GM21786 (cell line): Measurements from ENCODE around the gene ADGRA1.
"Not testable (repeated sequence)": the region's sequence is repeated elsewhere in the genome, so short reads cannot be mapped to it uniquely, and the experiment has no call there.

Source experiments
- ATAC-seq: cut with Tn5 transposase; IDR thresholded peaks from one replicate; pipeline ENCODE4 v1.9.1; 2021; ENCODE audit not compliant: unreplicated experiment

The ADGRA1 gene

GRCh38 chr10:133141144-133141957 lies 53.6 kb downstream of the ADGRA1 start:
- no peak for ATAC-seq

DNA sequence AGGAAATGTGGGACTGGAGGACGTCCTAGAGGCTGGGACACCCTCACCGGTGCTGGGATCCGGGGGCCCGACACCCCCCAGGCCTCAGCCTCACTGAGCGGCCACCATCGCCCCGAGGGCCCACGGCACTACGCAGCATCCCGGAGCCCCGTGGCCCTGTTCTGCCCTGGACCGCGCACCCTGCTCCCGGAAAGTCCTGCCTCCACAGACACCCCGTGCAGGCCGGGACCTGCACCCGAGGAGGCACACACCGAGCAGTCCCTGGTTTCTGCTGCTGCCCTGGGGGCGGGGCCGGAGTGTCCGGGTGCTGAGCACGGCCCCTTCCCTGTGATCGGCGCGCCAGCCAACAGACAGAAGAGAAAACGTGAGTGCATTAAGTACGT lies 54.2 kb downstream of the ADGRA1 start:
- ATAC-seq: no peak

- ATAC-seq: no peak
Measured at GRCh38 chr10:133142523-133143199, 54.9 kb downstream of the ADGRA1 start.

DNA sequence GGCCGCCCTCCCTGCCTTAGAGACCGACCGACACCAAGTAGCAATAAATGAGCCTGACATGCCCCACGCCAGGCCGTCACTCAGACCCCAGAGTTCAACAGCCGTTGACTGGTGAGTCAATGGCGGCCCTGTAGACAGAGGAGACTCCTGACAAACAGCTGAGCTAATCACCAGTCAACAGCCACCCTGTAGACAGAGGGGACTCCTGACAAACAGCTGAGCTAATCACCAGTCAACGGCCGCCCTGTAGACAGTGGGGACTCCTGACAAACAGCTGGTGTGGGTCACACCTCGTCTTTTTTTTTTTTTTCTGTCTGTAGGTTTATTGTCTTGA lies 55.4 kb downstream of the ADGRA1 start:
- ATAC-seq: no peak

DNA sequence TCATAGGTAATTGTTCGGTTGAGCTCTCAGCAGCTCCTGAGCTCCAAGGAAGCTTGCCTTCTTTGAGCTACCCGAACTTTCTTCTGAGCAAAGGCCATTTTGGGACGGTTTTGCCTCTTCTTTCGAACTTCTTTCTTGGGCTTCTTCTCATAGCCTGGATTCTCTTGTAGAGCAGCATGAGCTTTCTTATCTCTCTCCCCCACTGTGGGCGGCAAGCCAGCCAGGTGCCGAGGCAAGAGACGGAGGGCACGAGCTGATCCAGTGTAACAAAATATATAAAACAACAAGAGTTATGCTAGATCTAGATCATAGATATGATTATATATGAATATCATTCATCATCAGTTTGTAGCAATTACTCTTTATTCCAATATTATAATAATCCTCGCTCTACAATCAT lies 55.8 kb downstream of the ADGRA1 start:
- no peak for ATAC-seq

DNA sequence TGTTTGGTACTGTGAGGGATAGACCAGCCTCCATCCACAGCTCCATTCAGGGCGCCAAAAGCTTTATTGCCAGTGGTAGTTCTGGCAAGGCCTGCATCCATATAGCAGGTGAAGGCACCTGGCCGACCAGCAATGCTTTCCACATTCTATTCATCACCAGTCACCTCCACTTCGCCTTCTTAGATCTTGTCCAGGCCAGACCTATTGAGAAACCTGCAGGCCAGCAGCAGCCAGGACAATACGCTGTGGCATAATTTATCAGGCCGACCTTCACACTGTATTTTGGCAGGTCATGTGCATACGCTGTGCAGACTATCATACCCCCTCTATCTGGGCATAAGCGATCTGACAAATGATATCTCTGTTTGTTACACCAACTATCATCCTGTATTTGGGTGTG lies 57.0 kb downstream of the ADGRA1 start:
- ATAC-seq: no peak

DNA sequence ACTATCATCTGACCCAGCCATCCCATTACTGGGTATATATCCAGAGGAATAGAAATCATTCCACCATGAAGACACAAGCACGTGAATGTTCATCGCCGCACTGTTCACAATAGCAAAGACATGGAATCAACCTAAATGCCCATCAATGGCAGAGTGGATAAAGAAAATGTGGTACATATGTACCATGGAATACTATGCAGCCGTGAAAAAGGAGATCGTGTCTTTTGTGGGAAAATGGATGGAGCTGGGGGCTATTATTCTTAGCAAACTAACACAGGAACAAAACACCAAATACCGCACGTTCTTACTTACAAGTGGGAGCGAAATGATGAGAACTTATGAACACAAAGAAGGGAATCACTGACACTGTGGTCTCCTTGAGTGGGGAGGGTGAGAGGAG lies 62.5 kb downstream of the ADGRA1 start:
- no peak for ATAC-seq

DNA sequence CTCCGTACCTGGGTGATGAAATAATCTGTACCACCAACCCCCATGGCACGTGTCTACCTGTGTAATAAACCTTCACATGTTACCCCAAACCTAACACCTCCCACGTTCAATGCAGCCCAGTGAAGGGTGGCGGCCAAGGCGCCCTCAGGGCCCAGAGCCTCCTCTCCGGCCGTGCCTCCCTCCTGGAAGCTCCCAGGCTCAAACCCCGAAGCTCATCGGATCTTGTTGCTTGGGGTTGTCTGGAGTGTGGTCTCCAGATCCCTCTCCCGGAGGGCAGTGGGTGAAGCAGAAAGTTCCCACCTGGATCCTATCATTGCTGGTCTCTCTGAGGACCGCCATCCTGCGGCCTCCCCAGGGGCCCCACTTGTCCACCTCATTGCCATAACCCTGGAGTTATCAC lies 62.9 kb downstream of the ADGRA1 start:
- ATAC-seq: no peak

DNA sequence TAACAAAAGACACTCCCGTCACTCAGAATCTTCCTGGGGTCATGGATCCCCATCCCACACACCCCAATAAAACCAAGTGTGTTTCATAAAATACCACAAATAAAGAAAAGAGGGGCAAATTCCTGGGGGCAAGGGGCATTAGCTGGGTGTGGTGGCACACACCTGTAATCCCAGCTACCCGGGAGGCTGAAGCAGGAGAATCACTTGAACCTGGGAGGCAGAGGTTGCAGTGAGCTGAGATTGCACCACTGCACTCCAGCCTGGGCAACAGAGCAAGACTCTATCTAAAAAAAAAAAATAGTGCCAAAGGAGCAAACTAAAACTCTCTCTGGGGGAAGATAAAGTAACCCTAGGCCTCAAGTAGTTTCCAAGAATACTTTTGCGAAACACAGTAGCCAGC lies 63.3 kb downstream of the ADGRA1 start:
- ATAC-seq: not testable (repeated sequence)

GRCh38 chr10:133151543-133151972 lies 63.8 kb downstream of the ADGRA1 start:
- ATAC-seq: no peak

GRCh38 chr10:133154411-133154810 lies 66.7 kb downstream of the ADGRA1 start:
- ATAC-seq: no peak

DNA sequence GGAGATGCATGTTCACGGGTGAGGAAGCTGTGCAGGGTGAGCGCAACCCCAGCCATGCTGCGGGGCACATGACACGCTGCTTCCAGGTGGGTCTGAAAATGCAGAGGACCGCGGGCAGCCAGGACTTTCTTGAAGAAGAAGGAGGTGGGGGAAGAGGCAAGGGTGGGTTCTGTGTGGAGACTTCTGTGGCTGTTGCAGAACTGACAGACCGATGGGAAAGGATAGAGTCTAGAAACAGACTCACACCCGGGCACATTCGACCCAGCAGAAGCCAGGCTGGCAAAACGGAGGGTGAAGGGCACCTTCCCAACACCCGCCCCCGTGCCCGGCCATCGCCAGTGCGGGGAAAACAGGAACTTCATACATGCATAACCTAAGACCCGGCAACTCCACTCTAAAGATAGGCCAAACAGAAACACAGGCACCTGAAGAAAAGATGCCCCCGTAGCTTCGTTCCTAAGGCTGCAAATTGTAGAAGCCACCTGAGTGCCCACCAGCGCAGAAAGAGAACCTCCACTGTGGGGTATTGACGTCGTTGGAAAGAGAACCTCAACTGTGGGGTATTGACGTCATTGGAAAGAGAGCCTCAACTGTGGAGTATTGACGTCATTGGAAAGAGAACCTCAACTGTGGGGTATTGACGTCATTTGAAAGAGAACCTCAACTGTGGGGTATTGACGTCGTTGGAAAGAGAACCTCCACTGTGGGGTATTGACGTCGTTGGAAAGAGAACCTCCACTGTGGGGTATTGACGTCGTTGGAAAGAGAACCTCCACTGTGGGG lies 67.5 kb downstream of the ADGRA1 start:
- ATAC-seq: no peak

DNA sequence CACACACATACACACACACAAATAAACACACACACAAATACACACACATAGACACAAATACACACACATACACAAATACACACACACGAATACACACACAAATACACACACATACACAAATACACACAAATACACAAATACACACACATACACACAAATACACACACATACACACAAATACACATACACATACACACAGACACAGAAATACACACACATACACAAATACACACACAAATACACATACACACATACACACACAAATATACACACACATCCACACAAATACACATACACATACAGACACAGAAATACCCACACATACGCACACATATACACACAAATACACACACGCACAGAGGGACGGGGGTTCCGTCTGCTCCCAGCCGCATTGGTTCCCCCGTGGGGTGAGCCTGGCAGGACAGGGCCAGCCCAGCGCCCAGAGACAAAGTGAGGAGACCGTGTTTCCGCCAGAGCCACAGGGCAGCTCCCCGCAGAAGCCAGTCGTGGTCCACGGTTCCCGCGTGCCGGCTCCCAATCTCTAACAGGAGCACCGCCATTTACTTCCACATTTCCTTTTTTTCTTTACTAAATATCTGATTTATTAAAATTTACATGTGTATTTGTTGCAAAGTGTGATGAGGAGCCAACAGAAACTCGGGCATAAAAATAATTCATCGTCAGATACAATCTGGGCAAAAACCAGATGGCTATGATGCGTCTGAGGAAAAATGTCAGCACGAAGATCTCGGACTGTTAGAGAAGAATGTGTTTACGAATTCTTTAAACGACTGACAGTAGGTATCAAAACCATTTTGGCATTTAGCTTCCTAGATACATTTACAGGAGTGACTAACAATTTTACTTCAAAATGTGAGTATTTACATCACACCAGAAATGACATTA lies 69.2 kb downstream of the ADGRA1 start:
- ATAC-seq: no peak

DNA sequence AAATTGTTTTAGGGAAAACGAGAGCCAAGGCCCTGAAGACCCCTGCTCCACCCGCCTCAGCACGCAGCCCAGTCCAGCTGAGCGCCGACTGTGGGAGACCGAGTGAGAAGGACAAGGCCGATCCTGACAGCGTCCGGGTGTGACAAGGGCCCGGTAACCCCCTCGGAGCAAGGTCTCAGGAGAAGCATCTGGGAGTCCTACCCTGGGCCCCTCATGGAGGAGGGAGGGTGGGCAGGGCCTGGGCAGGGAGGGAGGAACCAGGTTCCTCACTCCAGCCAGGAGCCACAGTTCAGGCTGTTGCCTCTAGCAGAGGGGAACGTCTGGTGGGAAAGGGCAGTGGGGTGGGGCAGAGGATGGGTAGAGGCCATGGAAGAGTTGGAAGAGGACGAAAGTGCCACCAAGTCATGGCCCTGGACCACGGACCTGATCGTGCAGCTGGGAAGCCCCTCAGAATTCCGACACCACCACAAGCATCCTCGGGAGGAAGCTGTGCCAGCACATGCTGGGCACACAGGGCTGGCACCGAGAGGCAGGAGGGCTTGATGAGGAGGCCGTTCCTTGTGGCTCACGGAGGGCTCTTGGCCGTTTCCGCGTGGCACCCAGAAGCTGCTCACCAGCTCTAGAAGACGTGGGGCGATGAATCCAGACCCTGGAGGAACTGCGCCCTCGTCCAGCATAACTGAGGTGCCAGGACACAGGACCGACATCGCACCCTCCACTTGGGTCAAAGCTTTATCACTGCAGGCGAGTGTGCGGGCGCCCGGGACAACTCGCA lies 70.1 kb downstream of the ADGRA1 start:
- no peak for ATAC-seq

DNA sequence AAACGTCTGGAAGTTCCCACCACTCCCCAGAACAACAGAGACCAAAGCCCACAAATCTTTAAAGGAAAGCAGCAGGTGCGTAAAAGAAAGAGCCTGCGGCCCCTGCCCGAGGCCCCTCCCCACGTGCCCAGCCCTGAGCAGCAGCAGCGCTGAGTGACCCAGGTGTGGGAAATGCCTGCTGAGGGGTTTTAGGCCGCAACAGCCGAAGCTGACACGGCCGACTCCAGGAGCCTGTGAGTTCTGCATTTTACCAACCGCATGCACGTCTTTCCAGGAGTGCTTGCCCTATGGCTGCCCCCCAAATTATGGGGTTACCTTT lies 70.7 kb downstream of the ADGRA1 start:
- ATAC-seq: no peak

- ATAC-seq: no peak
Measured at GRCh38 chr10:133158756-133159610, 71.3 kb downstream of the ADGRA1 start.

DNA sequence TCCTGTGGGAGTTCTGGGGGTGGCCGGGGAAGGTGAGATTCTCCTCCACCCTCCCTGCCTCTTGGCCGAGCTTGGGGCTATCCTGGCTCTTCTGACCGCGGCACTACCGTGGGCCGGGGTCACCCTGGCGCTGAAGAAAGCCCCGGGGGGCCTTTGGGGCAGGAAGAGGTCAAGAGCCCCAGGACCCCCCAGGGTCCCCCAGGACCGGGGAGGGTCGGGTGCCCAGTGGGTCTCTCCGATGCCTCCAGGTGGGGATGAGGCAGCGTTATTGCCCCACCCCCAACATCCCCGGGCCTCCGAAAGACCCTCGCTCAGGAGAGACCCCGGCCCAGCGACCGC lies 71.9 kb downstream of the ADGRA1 start:
- ATAC-seq: no peak

GRCh38 chr10:133159950-133160825 lies 72.5 kb downstream of the ADGRA1 start, which contains the start of gene KNDC1:
Gene KNDC1 (plus strand): TSS chr10:133160219. CDS start chr10:133160468, 249 bp downstream.
- ATAC-seq: no peak
